SK-N-MC (cell line): ENCODE results near the gene CSPG5.

Source experiments
- EZH2 ChIP-seq: fragments of 200-600 bp; sonication (generic); IDR thresholded peaks from one replicate; pipeline ENCODE4 v1.6.1; 2017; ENCODE audit warnings: antibody characterized with exemption
- POLR2AphosphoS5 ChIP-seq: IDR thresholded peaks from 2 replicates; pipeline ENCODE4 v1.6.1; 2012; ENCODE audit warnings: mild to moderate bottlenecking, low read depth, low read length, borderline replicate concordance

DNA sequence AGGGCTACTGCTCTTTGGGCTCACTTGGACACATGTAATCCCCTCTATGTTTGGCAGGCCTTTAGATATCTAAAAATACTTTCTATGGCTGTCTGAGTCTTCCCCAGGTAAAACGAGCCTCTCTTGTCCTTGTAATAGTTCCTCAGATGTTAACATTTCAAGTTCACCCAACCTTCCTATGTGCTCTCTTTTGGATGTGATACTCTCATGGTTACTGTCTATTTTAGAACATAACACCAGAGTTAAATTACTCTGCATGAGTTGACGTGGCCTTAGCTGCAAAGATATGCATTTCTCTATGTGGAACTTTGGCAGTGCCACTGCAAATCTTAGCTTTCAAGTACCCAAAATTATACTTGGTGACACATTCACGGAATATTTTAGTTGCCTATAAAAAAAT is 31.9 kb upstream of the CSPG5 start:
- TF ChIP-seq EZH2 (no peak), POLR2AphosphoS5 (no peak)
